Astrocyte (in vitro differentiated cells and primary cell): ENCODE results near the gene PACSIN3. TPM values are rescaled to one million over a fixed set of nuclear protein-coding genes. Genes with fewer than 3 reads are reported as not detected.

Experiments
- DNase-seq: peaks from one replicate; pipeline ENCODE4 v3.0.0-alpha.2; 2010; ENCODE audit warnings: low read depth
- FAIRE-seq: peaks from 2 replicates; lab custom pipeline; 2011; peaks lifted over from hg19 to GRCh38; lab: Jason Lieb, UNC
- H2AFZ ChIP-seq: 2 replicates; pipeline ENCODE4 v1.6.0; 2012; ENCODE audit warnings: low read depth, low read length, inconsistent platforms
- H3K27ac ChIP-seq: 2 replicates; pipeline ENCODE4 v1.5.1; 2011; ENCODE audit warnings: low read depth, low read length, inconsistent platforms
- H3K27me3 ChIP-seq: 2 replicates; pipeline ENCODE4 v1.6.0; 2011; ENCODE audit warnings: low read length, inconsistent platforms; ENCODE audit not compliant: insufficient read depth
- H3K36me3 ChIP-seq: 2 replicates; pipeline ENCODE4 v1.5.1; 2011; ENCODE audit warnings: low read length, inconsistent platforms; ENCODE audit not compliant: insufficient read depth
- H3K4me1 ChIP-seq: 2 replicates; pipeline ENCODE4 v1.5.1; 2011; ENCODE audit warnings: low read length, inconsistent platforms; ENCODE audit not compliant: insufficient read depth
- H3K4me2 ChIP-seq: 2 replicates; pipeline ENCODE4 v1.6.0; 2012; ENCODE audit warnings: low read length, inconsistent platforms
- H3K4me3 ChIP-seq: 2 replicates; pipeline ENCODE4 v1.5.1; 2011; ENCODE audit warnings: low read depth, mild to moderate bottlenecking, low read length, inconsistent platforms; ENCODE audit not compliant: insufficient read depth
- H3K79me2 ChIP-seq: 2 replicates; pipeline ENCODE4 v1.6.0; 2012; ENCODE audit warnings: mild to moderate bottlenecking, low read length, inconsistent platforms; ENCODE audit not compliant: insufficient read depth
- H3K9ac ChIP-seq: 2 replicates; pipeline ENCODE4 v1.6.0; 2012; ENCODE audit warnings: mild to moderate bottlenecking, low read length, inconsistent platforms
- H3K9me3 ChIP-seq: 2 replicates; pipeline ENCODE4 v1.5.1; 2012; ENCODE audit warnings: low read depth, mild to moderate bottlenecking, low read length, inconsistent platforms; ENCODE audit not compliant: insufficient read depth
- H4K20me1 ChIP-seq: 2 replicates; pipeline ENCODE4 v1.6.0; 2012; ENCODE audit warnings: low read length, inconsistent platforms; ENCODE audit not compliant: insufficient read depth
- H3K27ac Mint-ChIP-seq: one replicate; pipeline ENCODE4 v1.8.0; 2021; ENCODE audit warnings: mild to moderate bottlenecking, mixed read lengths; ENCODE audit not compliant: unreplicated experiment
- H3K27me3 Mint-ChIP-seq: one replicate; pipeline ENCODE4 v1.8.0; 2021; ENCODE audit warnings: low read depth, mixed read lengths; ENCODE audit not compliant: unreplicated experiment
- H3K36me3 Mint-ChIP-seq: one replicate; pipeline ENCODE4 v1.8.0; 2021; ENCODE audit warnings: low read depth, mixed read lengths; ENCODE audit not compliant: unreplicated experiment
- H3K4me1 Mint-ChIP-seq: one replicate; pipeline ENCODE4 v1.8.0; 2021; ENCODE audit warnings: low read depth, mixed read lengths; ENCODE audit not compliant: unreplicated experiment
- H3K4me3 Mint-ChIP-seq: one replicate; pipeline ENCODE4 v1.8.0; 2021; ENCODE audit warnings: mild to moderate bottlenecking, moderate library complexity, mixed read lengths; ENCODE audit not compliant: unreplicated experiment
- H3K9me3 Mint-ChIP-seq: one replicate; pipeline ENCODE4 v1.8.0; 2021; ENCODE audit warnings: mild to moderate bottlenecking, mixed read lengths; ENCODE audit not compliant: unreplicated experiment
- CTCF ChIP-seq: IDR thresholded peaks from 2 replicates; pipeline ENCODE4 v1.5.1; 2011; ENCODE audit warnings: low read depth, mild to moderate bottlenecking, inconsistent platforms, low read length, moderate library complexity; ENCODE audit not compliant: insufficient read depth
- EZH2 ChIP-seq: IDR thresholded peaks from 2 replicates; pipeline ENCODE4 v1.6.1; 2012; ENCODE audit warnings: mild to moderate bottlenecking, low read length, inconsistent platforms; ENCODE audit not compliant: insufficient read depth
- total RNA-seq: library from RNA; stranded (reverse); gene quantifications from 2 replicates; pipeline ENCODE4 v1.2.1, GENCODE V29; 2021

PACSIN3 gene
- total RNA-seq, 1 donor from 2014 or later = 35.6 TPM

GRCh38 chr11:47216121-47216798, 30.0 kb upstream of the PACSIN3 start:
- peaks cover 24% of the 10 kb centered on the region for H3K79me2 ChIP-seq
- TF ChIP-seq CTCF = no peak
- H3K4me1 Mint-ChIP-seq = peaks cover 37% of the 10 kb centered on the region
- peak overlapping the region; percentile 92 for H3K4me2 ChIP-seq
- peaks cover 21% of the 10 kb centered on the region for H4K20me1 ChIP-seq
- H2AFZ ChIP-seq = no peak overlapping the region
- no peaks in the 10 kb centered on the region for H3K27me3 ChIP-seq
- peaks cover 5% of the 10 kb centered on the region for H3K36me3 Mint-ChIP-seq
- H3K36me3 ChIP-seq = peaks cover 5% of the 10 kb centered on the region
- H3K27me3 Mint-ChIP-seq = no peaks in the 10 kb centered on the region
- H3K9ac ChIP-seq = peak overlapping the region; percentile 93
- H3K4me3 Mint-ChIP-seq = peak overlapping the region; percentile 92
- FAIRE-seq (peak; percentile 60), DNase-seq (peak; percentile 89)
- peak overlapping the region; percentile 92 for H3K27ac ChIP-seq
- H3K4me1 ChIP-seq = peaks cover 46% of the 10 kb centered on the region
- no peaks in the 10 kb centered on the region for H3K9me3 ChIP-seq
- H3K4me3 ChIP-seq = peak overlapping the region; percentile 83
- no peaks in the 10 kb centered on the region for H3K9me3 Mint-ChIP-seq
- peak overlapping the region; percentile 94 for H3K27ac Mint-ChIP-seq

DNA sequence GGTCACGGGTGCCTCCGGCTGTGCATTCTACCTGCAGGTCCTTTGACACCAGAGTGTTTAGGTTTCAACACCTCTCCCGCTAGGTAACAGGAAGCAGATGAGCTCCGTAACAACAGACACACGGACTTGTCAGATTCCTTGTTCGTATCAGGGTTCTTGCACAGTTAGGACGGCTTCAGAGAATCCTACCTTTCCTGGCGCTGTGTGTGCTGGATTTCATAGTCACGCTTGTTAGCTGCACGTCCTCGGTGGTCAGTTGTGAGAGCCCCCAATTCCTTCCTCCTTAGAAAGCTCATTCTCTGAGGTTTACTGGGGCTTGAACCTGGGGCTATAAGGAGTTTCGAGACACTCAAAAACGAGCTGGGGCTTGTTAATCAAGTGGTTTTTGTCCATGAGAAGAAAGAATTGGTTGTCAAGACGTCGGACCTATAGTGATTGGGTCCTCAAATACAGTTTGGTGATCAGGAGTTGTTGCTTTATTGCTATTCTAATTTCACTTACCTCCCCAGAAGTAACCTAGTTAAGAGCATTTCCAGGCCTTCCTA, 29.2 kb upstream of the PACSIN3 start:
- Mint-ChIP-seq H3K27ac (peak overlapping the region; percentile 94), H3K4me1 (peaks cover 33% of the 10 kb centered on the region), H3K27me3 (no peaks in the 10 kb centered on the region), H3K36me3 (peaks cover 5% of the 10 kb centered on the region), H3K4me3 (peak overlapping the region; percentile 92), H3K9me3 (no peaks in the 10 kb centered on the region)
- H3K36me3 ChIP-seq = peaks cover 5% of the 10 kb centered on the region
- FAIRE-seq (no peak), DNase-seq (no peak)
- H2AFZ ChIP-seq = peak overlapping the region; percentile 85
- no peaks in the 10 kb centered on the region for H3K9me3 ChIP-seq
- H4K20me1 ChIP-seq = peaks cover 19% of the 10 kb centered on the region
- H3K27me3 ChIP-seq = no peaks in the 10 kb centered on the region
- H3K9ac ChIP-seq = peak overlapping the region; percentile 93
- peaks cover 38% of the 10 kb centered on the region for H3K4me1 ChIP-seq
- TF ChIP-seq CTCF = no peak
- TF ChIP-seq EZH2 = no peak
- H3K27ac ChIP-seq = peak overlapping the region; percentile 92
- H3K79me2 ChIP-seq = peaks cover 24% of the 10 kb centered on the region
- peak overlapping the region; percentile 92 for H3K4me2 ChIP-seq
- peak overlapping the region; percentile 83 for H3K4me3 ChIP-seq
